Smooth muscle cell of the umbilical artery (primary cell): ENCODE results near the gene DNASE1L1. TPM values are rescaled to one million over a fixed set of nuclear protein-coding genes. Genes with fewer than 3 reads are reported as not detected.

Experiments used
- total RNA-seq: library from RNA; depleted of rRNA; stranded (reverse); fragments of >200 nt; gene quantifications from 2 replicates; pipeline ENCODE4 v1.2.3, GENCODE V29; 2014

DNASE1L1 gene
- total RNA-seq: 116 and 119 TPM in 2 replicates

DNA sequence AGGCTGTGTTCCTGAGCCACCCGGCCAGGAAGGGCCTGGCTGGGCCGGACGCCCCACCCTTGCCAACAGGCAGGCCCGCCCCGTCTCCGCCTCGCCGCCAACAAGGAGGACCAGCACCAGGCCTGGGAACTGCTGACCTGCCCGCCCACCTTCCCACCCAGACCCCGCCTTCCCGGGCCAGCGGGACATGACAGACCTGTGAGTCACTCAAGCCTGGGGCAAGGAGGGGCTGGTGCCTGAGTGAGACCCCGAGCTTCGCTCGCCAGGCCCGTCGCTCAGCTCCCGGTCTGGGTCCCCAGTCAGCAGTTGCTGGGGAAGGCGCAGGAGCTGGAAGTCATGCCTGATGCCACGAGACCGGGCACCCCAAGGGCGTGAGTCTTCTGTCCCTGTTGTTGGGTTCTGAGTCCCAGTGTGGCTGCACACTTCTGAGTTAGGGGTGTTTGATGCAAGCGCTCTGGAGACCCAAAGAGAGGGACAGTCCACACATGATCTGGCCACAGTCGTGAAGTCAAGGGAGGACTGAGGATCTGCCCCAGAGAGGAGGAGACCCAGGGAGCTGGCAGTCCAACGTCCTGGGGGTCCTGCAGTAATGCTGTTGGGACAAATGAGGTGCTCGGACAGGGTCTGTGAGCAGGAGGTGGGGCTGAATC, at the start of gene DNASE1L1:
DNASE1L1 (minus strand) TSS at position 33 of the 650 bp plus-strand sequence. CDS start 3,686 bp downstream, outside the sequence.

GRCh38 chrX:154458116-154458953, 49.3 kb upstream of the DNASE1L1 start, which contains the start of gene PLXNA3:
PLXNA3 (plus strand) TSS chrX:154458281; CDS start chrX:154460184, 1,903 bp downstream.

GRCh38 chrX:154443992-154444754, 35.1 kb upstream of the DNASE1L1 start, which contains the start of gene FAM50A:
FAM50A (plus strand) TSS chrX:154444141; CDS start chrX:154444236, 95 bp downstream.

GRCh38 chrX:154436983-154437752, 28.1 kb upstream of the DNASE1L1 start, which contains the start of gene GDI1:
GDI1 (plus strand) TSS chrX:154437154; CDS start chrX:154437255, 101 bp downstream.

DNA sequence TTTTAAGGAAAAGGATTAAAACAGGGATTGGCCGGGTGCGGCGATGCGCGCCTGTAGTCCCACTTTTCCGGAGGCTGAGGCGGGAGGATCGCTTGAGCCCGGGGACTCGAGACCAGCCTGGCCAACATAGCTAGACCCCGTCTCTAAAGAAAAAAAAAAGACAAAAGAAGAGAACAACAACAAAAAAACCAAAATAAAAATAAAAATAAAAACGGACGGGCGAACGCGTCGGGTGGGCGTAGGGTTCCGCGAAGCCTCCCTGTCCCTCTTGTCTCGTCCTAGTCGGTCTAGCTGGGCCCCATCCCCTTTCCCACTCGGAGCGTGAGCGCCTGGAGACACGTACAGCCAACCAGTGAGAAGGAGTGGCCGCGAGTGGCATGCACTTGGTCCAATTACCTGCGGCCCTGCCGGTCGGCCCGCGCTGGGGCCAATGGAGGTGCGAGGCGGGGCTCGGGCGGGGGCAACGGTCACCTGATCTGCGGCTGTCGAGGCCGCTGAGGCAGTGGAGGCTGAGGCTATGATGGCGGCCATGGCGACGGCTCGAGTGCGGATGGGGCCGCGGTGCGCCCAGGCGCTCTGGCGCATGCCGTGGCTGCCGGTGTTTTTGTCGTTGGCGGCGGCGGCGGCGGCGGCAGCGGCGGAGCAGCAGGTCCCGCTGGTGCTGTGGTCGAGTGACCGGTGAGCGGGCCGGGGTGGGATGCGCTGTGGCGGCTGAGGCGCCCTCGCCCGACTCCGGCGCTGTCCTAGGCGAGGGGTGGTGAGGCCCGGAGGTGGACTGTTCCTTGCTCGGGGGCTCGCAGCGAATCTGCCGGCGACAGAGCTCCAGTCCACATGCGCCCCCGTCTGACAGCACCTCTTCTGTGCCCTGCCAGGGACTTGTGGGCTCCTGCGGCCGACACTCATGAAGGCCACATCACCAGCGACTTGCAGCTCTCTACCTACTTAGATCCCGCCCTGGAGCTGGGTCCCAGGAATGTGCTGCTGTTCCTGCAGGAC, 19.4 kb upstream of the DNASE1L1 start, which contains the start of gene ATP6AP1:
ATP6AP1 (plus strand) TSS at position 502 of the 996 bp plus-strand sequence; CDS start at position 518, 16 bp downstream.

GRCh38 chrX:154397888-154398667, 11.0 kb downstream of the DNASE1L1 start, which contains the start of gene RPL10:
RPL10 (plus strand) TSS chrX:154398377; CDS start chrX:154398520, 143 bp downstream.

DNA sequence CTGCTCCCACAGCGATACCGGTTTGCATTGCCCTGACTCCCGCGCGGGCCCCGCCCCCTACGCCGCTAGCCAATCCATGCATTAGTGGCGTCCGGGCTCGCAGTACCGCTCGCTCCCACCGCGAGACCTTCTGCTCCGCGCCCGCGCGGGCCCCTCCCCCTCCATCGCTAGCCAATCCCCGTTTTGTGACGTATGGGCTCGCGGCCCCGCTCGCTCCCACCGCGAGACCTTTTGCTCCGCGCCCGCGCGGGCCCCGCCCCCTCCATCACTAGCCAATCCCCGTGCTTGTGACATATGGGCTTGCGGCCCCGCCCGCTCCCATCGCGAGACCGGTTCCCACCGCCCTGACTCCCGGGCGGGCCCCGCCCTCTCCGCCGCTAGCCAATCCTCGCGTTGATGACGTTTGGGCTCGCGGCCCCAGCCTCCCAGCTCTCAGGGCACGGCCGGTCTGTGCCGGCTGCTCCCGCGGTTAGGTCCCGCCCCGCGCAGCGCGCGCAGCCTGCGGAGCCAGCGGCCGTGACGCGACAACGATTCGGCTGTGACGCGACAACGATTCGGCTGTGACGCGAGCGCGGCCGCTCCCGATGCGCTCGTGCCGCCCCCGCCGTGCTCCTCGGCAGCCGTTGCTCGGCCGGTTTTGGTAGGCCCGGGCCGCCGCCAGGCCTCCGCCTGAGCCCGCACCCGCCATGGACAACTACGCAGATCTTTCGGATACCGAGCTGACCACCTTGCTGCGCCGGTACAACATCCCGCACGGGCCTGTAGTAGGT, 30.1 kb downstream of the DNASE1L1 start, which contains the start of gene EMD:
EMD (plus strand) TSS at position 497 of the 770 bp plus-strand sequence; CDS start at position 687, 190 bp downstream.

DNA sequence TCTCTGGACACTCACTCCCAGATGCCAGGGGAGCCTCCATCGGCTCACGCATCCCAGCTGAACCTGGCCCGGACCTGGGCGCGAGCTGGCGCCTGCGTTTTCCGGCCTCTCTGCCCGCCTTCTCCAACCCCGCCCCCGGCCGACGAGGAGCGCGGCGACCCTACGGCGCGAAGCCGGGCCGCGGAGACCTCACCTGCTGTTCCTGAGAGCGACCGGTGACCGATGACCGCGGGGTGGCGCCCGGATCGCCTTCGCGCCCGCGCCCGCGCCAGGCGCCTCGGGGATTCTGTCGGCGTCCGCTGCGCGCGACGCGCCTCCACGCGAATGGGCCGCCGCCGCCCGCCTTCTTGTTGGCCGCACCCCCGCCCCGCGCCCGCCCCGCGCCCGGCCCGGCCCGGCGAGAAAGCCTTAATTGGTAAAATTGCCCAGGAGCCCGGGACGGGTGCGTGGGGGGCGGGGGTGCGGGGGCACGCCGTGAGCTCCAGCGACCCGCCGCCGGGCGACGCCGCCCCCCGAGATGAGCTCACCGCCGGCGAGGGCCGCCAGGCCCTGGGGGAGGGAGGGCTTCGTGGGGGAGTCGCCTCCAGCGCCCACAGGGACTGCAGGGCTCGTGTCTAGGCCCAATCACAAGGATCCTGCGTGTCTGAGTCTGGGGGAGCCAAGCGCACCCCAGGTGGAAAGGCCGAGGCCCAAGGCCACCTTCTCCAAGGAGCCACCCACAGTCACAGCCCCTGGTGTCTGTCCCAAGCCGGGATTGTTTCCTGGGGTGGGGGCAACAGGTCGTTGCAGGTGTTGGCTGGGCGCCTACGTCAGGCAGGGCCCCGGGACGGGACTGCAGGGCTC, 34.5 kb downstream of the DNASE1L1 start, which contains the start of gene FLNA:
FLNA (minus strand) TSS at position 322 of the 843 bp plus-strand sequence. CDS start 3,389 bp downstream, outside the sequence.

Other genes with a start within 250 kb of the DNASE1L1 start
- gene OPN1MW, start 226.7 kb downstream of the DNASE1L1 start, total RNA-seq: not detected in 2 replicates
- not detected in 2 replicates for gene OPN1MW2, start 189.5 kb downstream of the DNASE1L1 start, total RNA-seq
- gene OPN1MW3, start 151.7 kb downstream of the DNASE1L1 start, total RNA-seq: not detected in 2 replicates
- gene TEX28, start 114.1 kb downstream of the DNASE1L1 start, total RNA-seq: not detected in 2 replicates
- not detected in 2 replicates for gene TKTL1, start 113.5 kb downstream of the DNASE1L1 start, total RNA-seq
- gene FLNA, start 34.6 kb downstream of the DNASE1L1 start, total RNA-seq: 3,018 and 4,172 TPM in 2 replicates
- gene EMD, start 30.0 kb downstream of the DNASE1L1 start, total RNA-seq: 19.0 and 21.5 TPM in 2 replicates
- 3,679 and 4,783 TPM in 2 replicates for gene RPL10, start 10.9 kb downstream of the DNASE1L1 start, total RNA-seq
- 14.8 and 15.2 TPM in 2 replicates for gene TAFAZZIN, start 2.3 kb upstream of the DNASE1L1 start, total RNA-seq
- gene ATP6AP1, start 19.4 kb upstream of the DNASE1L1 start, total RNA-seq: 125 and 186 TPM in 2 replicates
- 102 and 174 TPM in 2 replicates for gene GDI1, start 27.9 kb upstream of the DNASE1L1 start, total RNA-seq
- gene FAM50A, start 34.9 kb upstream of the DNASE1L1 start, total RNA-seq: 73.1 and 81.4 TPM in 2 replicates
- 29.4 and 65.7 TPM in 2 replicates for gene PLXNA3, start 49.0 kb upstream of the DNASE1L1 start, total RNA-seq
- gene LAGE3, start 70.0 kb upstream of the DNASE1L1 start, total RNA-seq: 12.9 and 44.5 TPM in 2 replicates
- gene UBL4A, start 77.4 kb upstream of the DNASE1L1 start, total RNA-seq: 55.2 and 63.8 TPM in 2 replicates
- 29.1 and 54.4 TPM in 2 replicates for gene SLC10A3, start 81.4 kb upstream of the DNASE1L1 start, total RNA-seq
- 34.4 and 35.0 TPM in 2 replicates for gene FAM3A, start 107.0 kb upstream of the DNASE1L1 start, total RNA-seq
- gene G6PD, start 137.6 kb upstream of the DNASE1L1 start, total RNA-seq: 52.6 and 106 TPM in 2 replicates
- 13.7 TPM in 2 replicates for gene IKBKG, start 138.4 kb upstream of the DNASE1L1 start, total RNA-seq
- not detected in 2 replicates for gene CTAG1A, start 175.9 kb upstream of the DNASE1L1 start, total RNA-seq
- gene CTAG1B, start 210.0 kb upstream of the DNASE1L1 start, total RNA-seq: not detected in 2 replicates
- 0.65 and 3.3 TPM in 2 replicates for gene CTAG2, start 244.3 kb upstream of the DNASE1L1 start, total RNA-seq